ENCODE measurements around the gene JRKL.
"Not testable (repeated sequence)": the region's sequence is repeated elsewhere in the genome, so short reads cannot be mapped to it uniquely, and the experiment has no call there.

Gene JRKL

DNA sequence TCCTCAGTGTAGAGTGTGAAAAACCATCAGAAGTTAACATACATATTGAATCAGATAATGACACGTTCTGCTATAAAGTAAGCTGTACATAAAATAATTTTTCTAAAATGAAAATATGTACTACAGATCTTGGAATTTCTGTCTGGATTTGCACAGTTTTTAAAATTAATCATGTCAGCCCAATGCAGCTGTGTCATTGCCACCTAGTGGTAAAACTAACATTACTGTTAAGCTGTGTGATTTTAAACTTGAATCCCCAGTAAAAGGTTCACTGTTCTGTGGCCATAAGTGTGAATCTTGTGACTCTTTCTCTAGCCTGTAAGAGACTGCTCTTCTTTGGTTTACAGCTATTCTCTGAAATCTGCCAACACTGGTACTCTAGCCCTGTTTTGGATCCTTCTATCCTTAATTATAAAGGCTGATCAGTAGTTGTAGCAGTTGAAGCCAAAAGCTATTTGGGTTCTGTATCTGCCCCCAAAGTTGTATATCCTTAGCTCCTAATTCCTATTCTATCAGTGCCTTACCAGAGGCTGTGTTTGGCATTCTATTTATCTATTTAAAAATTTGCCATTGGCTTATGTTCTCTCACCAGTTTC lies 4.0 kb downstream of the JRKL start:
- no peak for DNase-seq (ENCODE audit: low read depth, low spot score)

DNA sequence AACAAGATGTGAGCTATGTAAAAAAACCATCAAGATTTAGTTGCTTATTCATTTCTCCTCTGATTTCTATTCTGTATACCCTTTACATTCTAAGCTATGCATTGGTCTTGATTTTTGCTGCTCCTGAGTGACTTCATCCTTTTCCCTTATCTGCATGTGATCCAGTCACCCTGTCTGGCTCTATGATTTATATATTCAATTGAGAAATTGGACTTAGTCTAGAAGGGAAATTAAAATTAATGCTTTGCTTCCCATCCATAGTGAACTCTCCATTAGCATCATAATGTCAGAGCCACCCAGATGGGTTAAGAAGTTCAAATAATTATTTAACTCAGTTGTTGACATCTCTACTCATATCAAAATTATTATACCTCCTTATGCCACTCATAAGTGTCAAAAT lies 5.0 kb downstream of the JRKL start:
- no peak for DNase-seq (ENCODE audit: low read depth, low spot score)

DNA sequence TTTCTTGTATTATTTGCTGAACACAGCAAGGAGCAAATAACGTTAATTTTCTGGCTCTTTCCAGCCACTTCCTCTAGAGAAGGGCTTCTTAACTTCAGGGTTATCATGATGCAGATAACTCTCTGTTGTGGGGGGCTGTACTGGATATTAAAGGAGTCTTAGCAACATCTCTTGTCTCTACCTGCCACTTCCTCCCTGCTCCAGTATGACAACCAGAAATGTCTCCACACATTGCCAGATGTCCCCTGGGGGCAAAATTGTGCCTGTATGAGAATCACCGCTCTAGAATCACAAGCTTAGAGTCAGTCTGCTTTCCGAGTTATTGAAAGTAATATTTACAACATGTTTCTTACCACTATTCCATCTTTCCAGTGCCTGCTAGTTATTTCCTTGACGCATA lies 6.8 kb downstream of the JRKL start:
- DNase-seq (ENCODE audit: low read depth, low spot score) = no peak

DNA sequence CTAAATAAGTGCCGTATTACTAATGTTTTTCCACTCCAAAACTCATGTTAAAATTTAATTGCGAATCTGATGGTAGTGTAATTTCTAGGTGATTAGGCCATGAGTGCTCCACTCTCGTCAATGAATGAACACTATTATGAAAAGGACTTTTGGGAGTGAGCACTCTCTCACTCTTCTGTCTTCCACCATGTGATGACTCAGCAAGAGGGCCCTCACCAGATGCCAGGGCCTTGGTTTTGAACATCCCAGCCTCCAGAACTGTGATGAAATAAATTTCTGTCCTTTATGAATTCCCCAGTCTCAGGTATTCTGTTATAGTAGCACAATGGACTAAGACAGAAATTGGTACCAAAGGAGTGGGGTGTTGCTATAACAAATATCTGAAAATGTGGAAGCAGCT lies 8.1 kb downstream of the JRKL start:
- DNase-seq (ENCODE audit: low read depth, low spot score) = no peak

DNA sequence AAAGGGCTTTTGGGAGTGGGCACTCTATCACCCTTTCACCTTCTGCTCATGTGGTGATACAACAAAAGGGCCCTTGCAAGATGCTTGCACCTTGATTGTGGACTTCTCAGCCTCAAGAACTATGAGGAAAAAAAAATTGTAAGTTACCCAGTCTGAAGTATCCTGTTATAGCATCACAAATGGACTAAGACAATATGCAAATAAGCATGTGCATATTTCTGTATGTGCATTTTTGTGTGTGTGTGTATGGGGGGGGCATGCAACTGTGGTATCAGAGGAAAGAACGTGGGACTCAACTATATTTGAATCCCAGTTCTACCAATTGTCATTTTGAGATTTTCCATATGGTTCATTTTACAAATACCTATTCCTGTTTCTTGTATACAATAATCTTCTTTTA lies 10.9 kb downstream of the JRKL start:
- no peak for DNase-seq (ENCODE audit: low read depth, low spot score)

DNA sequence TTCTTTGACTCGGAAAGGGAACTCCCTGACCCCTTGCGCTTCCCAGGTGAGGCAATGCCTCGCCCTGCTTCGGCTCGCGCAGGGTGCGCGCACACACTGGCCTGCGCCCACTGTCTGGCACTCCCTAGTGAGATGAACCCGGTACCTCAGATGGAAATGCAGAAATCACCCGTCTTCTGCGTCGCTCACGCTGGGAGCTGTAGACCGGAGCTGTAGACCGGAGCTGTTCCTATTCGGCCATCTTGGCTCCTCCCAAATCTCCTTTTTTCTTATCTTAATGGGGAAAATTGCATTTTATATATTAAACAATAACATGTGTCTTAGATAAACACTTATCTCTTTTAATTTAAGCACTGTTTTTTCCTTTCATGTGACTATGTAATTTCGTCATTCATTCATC lies 21.6 kb downstream of the JRKL start:
- DNase-seq (ENCODE audit: low read depth, low spot score) = not testable (repeated sequence)

DNA sequence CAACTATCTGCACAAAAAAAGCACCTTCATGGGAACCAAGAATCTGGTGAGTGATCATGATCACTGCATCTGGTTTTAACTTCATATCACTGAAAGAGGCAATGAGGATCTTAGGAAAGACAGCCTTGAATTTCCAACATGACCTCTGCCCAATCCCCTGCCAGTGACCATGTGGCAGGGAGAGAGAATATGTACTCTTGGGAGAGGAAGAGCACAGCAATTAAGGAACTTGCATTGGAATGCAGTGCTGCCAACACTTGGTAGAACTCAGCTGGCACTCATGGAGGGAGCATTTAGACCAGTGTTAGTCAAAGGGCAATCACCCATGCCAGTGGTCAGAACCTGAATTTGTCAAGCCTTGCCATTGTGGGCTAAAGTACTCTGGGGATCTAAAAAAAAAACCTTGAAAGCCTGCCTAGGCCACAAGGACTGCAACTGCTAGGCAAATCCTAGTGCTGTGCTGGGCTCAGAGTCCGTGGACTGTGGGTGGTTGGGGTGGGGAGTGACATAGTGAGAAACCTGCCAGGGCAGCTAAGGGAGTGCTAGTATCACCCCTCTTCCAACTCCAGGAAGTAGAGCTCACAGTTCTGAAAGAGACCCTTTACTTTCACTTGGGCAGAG lies 23.1 kb downstream of the JRKL start:
- no peak for DNase-seq (ENCODE audit: low read depth, low spot score)

DNA sequence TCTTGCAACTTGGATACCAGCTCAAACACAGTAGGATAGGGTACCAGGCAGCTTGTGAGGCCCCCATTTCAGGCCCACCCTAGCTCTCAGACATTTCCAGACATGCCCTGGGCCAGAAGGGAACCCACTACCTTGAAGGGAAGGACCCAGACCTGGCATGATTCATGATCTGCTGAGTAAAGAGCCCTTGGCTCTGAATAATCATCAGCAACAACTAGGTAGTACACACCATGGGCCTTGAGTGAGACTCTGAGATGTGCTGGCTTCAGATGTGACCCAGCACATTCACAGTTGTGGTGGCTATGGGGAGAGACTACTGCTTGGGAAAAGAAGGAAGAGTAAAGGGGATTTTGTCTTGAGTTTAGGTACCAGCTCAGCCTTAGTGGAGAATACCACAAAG lies 23.6 kb downstream of the JRKL start:
- DNase-seq (ENCODE audit: low read depth, low spot score) = no peak

DNA sequence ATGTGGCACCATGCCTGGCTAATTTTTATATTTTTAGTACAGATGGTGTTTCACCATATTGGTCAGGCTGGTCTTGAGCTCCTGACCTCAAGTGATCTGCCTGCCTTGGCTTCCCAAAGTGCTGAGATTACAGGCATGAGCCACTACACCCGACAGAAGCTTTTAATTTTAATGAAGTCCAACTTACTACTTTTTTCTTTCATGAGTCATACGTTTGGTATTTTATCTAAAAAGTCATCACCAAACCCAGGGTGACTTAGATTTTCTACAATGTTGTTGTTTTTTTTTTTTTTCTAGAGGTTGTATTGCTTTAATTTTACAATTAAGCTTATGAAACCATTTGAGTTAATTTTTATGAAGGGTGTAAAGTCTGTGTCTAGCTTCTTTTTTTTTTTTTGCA lies 34.9 kb downstream of the JRKL start:
- DNase-seq (ENCODE audit: low read depth, low spot score) = no peak

DNA sequence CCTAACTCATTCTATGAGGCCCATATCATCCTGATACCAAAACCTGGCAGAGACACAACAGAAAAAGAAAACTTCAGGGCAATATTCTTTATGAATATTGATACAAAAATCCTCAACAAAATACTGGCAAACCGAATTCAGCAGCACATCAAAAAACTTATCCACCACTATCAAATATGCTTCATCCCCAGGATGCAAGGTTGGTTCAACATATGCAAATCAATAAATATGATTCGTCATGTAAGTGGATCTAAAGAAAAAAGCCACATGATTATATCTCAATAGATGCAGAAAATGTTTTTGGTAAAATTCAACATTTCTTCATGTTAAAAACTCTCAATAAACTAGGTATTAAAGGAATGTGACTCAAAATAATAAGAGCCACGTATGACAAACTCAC lies 40.9 kb downstream of the JRKL start:
- DNase-seq (ENCODE audit: low read depth, low spot score) = no peak

DNA sequence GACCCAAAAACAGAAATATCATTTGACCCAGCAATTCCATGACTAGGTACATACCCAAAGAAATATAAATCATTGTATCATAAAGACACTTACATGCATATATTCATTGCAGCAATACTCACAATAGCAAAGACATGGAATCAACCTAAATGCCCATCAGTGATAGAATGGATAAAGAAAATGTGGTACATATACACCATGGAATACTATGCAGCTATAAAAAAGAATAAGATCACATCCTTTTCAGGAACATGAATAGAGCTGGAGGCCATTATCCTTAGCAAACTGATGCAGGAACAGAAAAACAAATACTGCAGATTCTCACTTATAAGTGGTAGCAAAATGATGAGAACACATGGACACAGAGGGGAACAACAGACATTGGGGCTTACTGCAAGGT lies 42.8 kb downstream of the JRKL start:
- not testable (repeated sequence) for DNase-seq (ENCODE audit: low read depth, low spot score)
